ENCODE measurements around the gene SCGB3A1.

DNA sequence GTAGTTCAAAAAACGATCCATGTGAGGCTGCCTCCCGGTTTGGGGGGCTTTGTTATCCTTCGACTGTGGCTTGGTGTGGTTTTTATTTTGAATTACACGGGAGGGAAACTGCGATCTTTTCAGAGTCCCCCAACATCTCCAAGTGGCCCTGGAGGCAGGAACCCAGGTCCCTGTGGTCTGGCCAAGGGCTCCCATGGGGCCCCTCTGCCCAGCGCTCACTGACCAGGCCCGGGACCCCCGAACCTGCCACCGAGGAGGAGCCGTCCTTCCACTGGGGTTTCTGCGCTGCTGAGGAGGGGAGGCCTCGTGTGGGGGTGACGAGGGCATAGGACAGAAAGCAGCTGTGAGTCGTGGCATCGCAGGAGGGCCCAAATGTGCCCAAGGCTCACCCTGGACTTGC, 18.1 kb upstream of the SCGB3A1 start:
- TF ChIP-seq TCF12 (IDR thresholded peaks at IDR 0.05; ENCODE audit: low read depth), result no peak
- no peak for TF ChIP-seq TEAD4 (IDR thresholded peaks at IDR 0.05)
- TF ChIP-seq CEBPB (IDR thresholded peaks at IDR 0.05), result no peak
- TF ChIP-seq RAD21 (IDR thresholded peaks at IDR 0.05; ENCODE audit: low read depth), result no peak
- no peak for TF ChIP-seq EP300 (IDR thresholded peaks at IDR 0.05; ENCODE audit: borderline replicate concordance)
- no peak for TF ChIP-seq NFIC (IDR thresholded peaks at IDR 0.05)
- TF ChIP-seq, protein P1, sequence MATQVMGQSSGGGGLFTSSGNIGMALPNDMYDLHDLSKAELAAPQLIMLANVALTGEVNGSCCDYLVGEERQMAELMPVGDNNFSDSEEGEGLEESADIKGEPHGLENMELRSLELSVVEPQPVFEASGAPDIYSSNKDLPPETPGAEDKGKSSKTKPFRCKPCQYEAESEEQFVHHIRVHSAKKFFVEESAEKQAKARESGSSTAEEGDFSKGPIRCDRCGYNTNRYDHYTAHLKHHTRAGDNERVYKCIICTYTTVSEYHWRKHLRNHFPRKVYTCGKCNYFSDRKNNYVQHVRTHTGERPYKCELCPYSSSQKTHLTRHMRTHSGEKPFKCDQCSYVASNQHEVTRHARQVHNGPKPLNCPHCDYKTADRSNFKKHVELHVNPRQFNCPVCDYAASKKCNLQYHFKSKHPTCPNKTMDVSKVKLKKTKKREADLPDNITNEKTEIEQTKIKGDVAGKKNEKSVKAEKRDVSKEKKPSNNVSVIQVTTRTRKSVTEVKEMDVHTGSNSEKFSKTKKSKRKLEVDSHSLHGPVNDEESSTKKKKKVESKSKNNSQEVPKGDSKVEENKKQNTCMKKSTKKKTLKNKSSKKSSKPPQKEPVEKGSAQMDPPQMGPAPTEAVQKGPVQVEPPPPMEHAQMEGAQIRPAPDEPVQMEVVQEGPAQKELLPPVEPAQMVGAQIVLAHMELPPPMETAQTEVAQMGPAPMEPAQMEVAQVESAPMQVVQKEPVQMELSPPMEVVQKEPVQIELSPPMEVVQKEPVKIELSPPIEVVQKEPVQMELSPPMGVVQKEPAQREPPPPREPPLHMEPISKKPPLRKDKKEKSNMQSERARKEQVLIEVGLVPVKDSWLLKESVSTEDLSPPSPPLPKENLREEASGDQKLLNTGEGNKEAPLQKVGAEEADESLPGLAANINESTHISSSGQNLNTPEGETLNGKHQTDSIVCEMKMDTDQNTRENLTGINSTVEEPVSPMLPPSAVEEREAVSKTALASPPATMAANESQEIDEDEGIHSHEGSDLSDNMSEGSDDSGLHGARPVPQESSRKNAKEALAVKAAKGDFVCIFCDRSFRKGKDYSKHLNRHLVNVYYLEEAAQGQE (IDR thresholded peaks at IDR 0.05; ENCODE audit: low read depth), result no peak
- no peak for TF ChIP-seq MAX (IDR thresholded peaks at IDR 0.05)
- TF ChIP-seq, protein P2, sequence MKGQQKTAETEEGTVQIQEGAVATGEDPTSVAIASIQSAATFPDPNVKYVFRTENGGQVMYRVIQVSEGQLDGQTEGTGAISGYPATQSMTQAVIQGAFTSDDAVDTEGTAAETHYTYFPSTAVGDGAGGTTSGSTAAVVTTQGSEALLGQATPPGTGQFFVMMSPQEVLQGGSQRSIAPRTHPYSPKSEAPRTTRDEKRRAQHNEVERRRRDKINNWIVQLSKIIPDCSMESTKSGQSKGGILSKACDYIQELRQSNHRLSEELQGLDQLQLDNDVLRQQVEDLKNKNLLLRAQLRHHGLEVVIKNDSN (IDR thresholded peaks at IDR 0.05), result no peak
- TF ChIP-seq TAF1 (IDR thresholded peaks at IDR 0.05; ENCODE audit: low read depth), result no peak
- no peak for TF ChIP-seq FOXM1 (IDR thresholded peaks at IDR 0.05; ENCODE audit: borderline replicate concordance, low read depth)
- TF ChIP-seq EGR1 (IDR thresholded peaks at IDR 0.05), result no peak
- TF ChIP-seq ZBTB7A (IDR thresholded peaks at IDR 0.05; ENCODE audit: low read depth), result no peak

Measured in Ishikawa (cell line).